GM13977 (cell line): Measurements from ENCODE around the gene CACNA1D.

ENCODE experiments used
- DNase-seq: peaks from one replicate; pipeline ENCODE4 v3.0.0; 2012; ENCODE audit warnings: low spot score
- CTCF ChIP-seq: IDR thresholded peaks from 2 replicates; pipeline ENCODE4 v1.5.1; 2012; ENCODE audit warnings: mild to moderate bottlenecking, control low read depth; ENCODE audit not compliant: insufficient read depth; ENCODE audit errors: extremely low read depth, missing control alignments
- in situ Hi-C: fragments of 300-500 bp; cut with MboI; formaldehyde crosslinking; loops from one replicate; pipeline ENCODE4 v1.12.0; 2022; ENCODE audit warnings: low sequenced_read_pairs, low pct_unique_long_range_greater_than_20kb, mixed read lengths, inconsistent platforms; ENCODE audit not compliant: unreplicated experiment

The CACNA1D gene

GRCh38 chr3:53478166-53478830, 16.1 kb upstream of the CACNA1D start:
- in situ Hi-C loops: no loop called here
- no peak for TF ChIP-seq CTCF

GRCh38 chr3:53478921-53479664, 15.3 kb upstream of the CACNA1D start:
- DNase-seq: no peak
- no peak for TF ChIP-seq CTCF
- in situ Hi-C loops: no loop called here

More at GRCh38 chr3:53478166-53478830, 16.1 kb upstream of the CACNA1D start:
- no peak for DNase-seq

- TF ChIP-seq CTCF: no peak
- in situ Hi-C loops: no loop called here
- no peak for DNase-seq
Measured at GRCh38 chr3:53482227-53482626, 12.2 kb upstream of the CACNA1D start.

GRCh38 chr3:53483821-53484220, 10.6 kb upstream of the CACNA1D start:
- TF ChIP-seq CTCF: no peak
- DNase-seq: no peak
- in situ Hi-C loops: no loop called here

GRCh38 chr3:53484984-53485383, 9.4 kb upstream of the CACNA1D start:
- no peak for DNase-seq
- in situ Hi-C loops: no loop called here

GRCh38 chr3:53485675-53486403, 8.6 kb upstream of the CACNA1D start:
- no peak for TF ChIP-seq CTCF
- in situ Hi-C loops: no loop called here
- DNase-seq: no peak

More at GRCh38 chr3:53484984-53485383, 9.4 kb upstream of the CACNA1D start:
- TF ChIP-seq CTCF: no peak
